Esophagus squamous epithelium (tissue), 5 donors: ENCODE results near the gene KLHL18. TPM values are rescaled to one million over a fixed set of nuclear protein-coding genes. Genes with fewer than 3 reads are reported as not detected.

Experiments
- DNase-seq: peaks from one replicate; lab custom pipeline; 2025; lab: John Stamatoyannopoulos, UW
- H3K27ac ChIP-seq, 4 donors: fragments of 200-600 bp; sonication (generic); one replicate each; pipeline ENCODE4 v1.5.1; 2016 to 2019; ENCODE audit warnings: mild to moderate bottlenecking in 1 of 4
- H3K27me3 ChIP-seq, 4 donors: fragments of 200-600 bp; sonication (generic); 1 replicate in 3 of 4; 2 replicates in 1 of 4; pipeline versions ENCODE4 v1.5.1 to v1.6.0; 2017 to 2021; ENCODE audit warnings: antibody characterized with exemption in 1 of 4
- H3K36me3 ChIP-seq, 3 donors: fragments of 200-600 bp; sonication (generic); one replicate each; pipeline ENCODE4 v1.5.1; 2016 to 2019
- H3K4me1 ChIP-seq, 3 donors: fragments of 200-600 bp; sonication (generic); one replicate each; pipeline ENCODE4 v1.5.1; 2017 to 2019
- H3K4me3 ChIP-seq, 4 donors: fragments of 200-600 bp; sonication (generic); 1 replicate in 3 of 4; 2 replicates in 1 of 4; pipeline ENCODE4 v1.5.1; 2016 to 2019; ENCODE audit warnings: mild to moderate bottlenecking in 2 of 4, moderate library complexity in 1 of 4
- H3K9me3 ChIP-seq, 3 donors: fragments of 200-600 bp; sonication (generic); one replicate each; pipeline ENCODE4 v1.5.1; 2016 to 2019
- POLR2A ChIP-seq, 4 donors: fragments of 450-650 bp; IDR thresholded peaks; one replicate each; pipeline ENCODE4 v1.6.1; 2017; ENCODE audit warnings: antibody characterized with exemption in 4 of 4, mild to moderate bottlenecking in 4 of 4, moderate library complexity in 3 of 4
- WGBS, 2 donors: methylation state at CpG; one replicate each; pipeline ENCODE4 v1.1.5; 2018; 5-methylcytosine and 5-hydroxymethylcytosine counted together
- intact Hi-C: fragments of 100-400 bp; cut with DNase I; formaldehyde crosslinking; loops from one replicate; pipeline ENCODE4 v1.15.0; 2022
- total RNA-seq, 4 donors: library from RNA; depleted of rRNA; stranded (reverse); fragments of >200 nt; gene quantifications; one replicate each; pipeline ENCODE4 v1.1.0, GENCODE V29; 2016
- TF ChIP-seq, protein P1 (sequence below), 6 experiments: fragments of 450-650 bp in 4 of 6; fragments of 200-600 bp in 2 of 6; sonication (generic) in 2 of 6; IDR thresholded peaks; one replicate each; pipeline ENCODE4 v1.5.1; 2016 to 2019; ENCODE audit warnings: antibody characterized with exemption in 6 of 6, mild to moderate bottlenecking in 4 of 6, moderate library complexity in 4 of 6
- donor health status: DM: yes; HTN: yes; CAD: no.

The KLHL18 gene
- total RNA-seq, 4 donors from 2014 or later: 12.4 to 19.5 (median 17.0) TPM

DNA sequence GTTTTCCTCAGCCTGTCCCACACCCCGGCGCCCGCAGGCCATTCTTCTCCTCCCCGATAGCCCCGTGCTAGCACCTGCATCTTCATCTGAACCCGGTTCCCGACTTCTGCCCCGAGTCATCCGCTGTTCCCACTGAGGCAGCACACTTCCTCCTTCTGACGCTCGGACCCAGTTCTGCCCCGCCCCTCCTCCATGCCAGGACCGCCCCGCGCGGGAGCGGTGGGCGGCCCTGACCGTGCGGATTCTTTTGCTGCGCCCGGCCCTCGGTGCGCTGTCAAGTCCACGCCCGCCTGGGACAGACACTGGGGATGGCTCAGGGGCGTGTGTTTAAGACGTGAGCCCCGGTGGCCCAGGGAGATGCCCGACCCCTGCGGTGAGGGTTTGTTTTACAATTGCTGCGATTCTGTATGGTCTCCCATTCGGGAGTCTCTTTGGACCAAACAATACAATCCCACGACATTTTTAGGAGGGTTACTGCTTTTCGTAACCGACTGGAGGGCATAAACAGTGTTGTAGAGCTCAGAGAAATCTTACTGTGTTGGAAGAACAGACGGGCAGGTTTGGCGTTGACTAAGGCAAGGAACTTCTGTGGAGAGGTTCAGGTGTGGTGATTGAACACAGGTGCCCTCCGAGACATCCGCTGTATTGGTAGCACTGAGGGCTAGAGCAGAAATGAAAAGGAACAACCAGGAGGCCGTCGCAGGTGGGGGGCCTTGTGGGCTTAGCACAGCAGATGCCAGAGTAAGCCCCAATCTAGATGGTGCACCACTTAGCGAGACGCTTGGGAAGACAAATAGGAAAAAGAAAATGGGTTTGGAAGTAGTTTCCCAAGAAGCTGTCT is 98.8 kb downstream of the KLHL18 start:
- Histone ChIP-seq H3K36me3 (peaks cover 0 to 23% (median 0%) of the 10 kb centered on the region in 3 donors), H3K4me1 (peaks cover 18 to 64% (median 31%) of the 10 kb centered on the region in 3 donors), H3K27ac (peak overlapping the region; percentile 94 to 99 (median 98)), H3K4me3 (peak overlapping the region; percentile 64 to 100 (median 85)), H3K9me3 (no peaks in the 10 kb centered on the region), H3K27me3 (no peaks in the 10 kb centered on the region)
- intact Hi-C loops: no loop called here
- peak; percentile 41 for DNase-seq
- TF ChIP-seq POLR2A (IDR thresholded peaks at IDR 0.05): peak in 2 of 4 donors; percentile 34 to 77
- TF ChIP-seq, protein P1, sequence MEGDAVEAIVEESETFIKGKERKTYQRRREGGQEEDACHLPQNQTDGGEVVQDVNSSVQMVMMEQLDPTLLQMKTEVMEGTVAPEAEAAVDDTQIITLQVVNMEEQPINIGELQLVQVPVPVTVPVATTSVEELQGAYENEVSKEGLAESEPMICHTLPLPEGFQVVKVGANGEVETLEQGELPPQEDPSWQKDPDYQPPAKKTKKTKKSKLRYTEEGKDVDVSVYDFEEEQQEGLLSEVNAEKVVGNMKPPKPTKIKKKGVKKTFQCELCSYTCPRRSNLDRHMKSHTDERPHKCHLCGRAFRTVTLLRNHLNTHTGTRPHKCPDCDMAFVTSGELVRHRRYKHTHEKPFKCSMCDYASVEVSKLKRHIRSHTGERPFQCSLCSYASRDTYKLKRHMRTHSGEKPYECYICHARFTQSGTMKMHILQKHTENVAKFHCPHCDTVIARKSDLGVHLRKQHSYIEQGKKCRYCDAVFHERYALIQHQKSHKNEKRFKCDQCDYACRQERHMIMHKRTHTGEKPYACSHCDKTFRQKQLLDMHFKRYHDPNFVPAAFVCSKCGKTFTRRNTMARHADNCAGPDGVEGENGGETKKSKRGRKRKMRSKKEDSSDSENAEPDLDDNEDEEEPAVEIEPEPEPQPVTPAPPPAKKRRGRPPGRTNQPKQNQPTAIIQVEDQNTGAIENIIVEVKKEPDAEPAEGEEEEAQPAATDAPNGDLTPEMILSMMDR (IDR thresholded peaks at IDR 0.05): no peak
- WGBS, 2 donors: 8 to 9% methylated on average over 14 to 18 of the region's 44 CpGs

DNA sequence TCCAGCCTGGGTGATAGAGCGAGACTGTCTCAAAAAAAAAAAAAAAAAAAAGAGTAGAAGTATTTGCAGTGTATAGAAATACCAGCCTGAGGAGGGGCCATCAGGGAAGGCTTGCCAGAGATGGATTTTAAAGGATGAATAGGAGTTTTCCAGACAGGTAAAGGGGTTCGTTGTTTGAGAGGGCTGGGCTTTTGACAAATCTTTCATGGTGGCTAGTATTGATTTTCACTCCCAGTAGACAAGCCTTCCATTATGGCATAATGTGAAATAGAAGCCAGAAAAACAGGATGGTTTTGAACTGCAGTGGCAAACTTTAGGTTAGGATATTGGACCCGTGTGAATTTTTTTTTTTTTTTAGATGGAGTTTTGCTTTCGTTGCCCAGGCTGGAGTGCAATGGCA is 101.7 kb downstream of the KLHL18 start:
- 75 to 79% methylated on average over 3 to 4 of the region's 4 CpGs for whole genome bisulfite sequencing, 2 donors
- intact Hi-C loops: no loop called here
- Histone ChIP-seq H3K27me3 (no peaks in the 10 kb centered on the region), H3K36me3 (peaks cover 0 to 45% (median 0%) of the 10 kb centered on the region in 3 donors), H3K4me1 (peaks cover 15 to 63% (median 30%) of the 10 kb centered on the region in 3 donors), H3K4me3 (no peak overlapping the region), H3K9me3 (no peaks in the 10 kb centered on the region), H3K27ac (no peak overlapping the region)
- no peak for DNase-seq
- TF ChIP-seq, protein P1 (IDR thresholded peaks at IDR 0.05): no peak
- TF ChIP-seq POLR2A (IDR thresholded peaks at IDR 0.05): no peak

DNA sequence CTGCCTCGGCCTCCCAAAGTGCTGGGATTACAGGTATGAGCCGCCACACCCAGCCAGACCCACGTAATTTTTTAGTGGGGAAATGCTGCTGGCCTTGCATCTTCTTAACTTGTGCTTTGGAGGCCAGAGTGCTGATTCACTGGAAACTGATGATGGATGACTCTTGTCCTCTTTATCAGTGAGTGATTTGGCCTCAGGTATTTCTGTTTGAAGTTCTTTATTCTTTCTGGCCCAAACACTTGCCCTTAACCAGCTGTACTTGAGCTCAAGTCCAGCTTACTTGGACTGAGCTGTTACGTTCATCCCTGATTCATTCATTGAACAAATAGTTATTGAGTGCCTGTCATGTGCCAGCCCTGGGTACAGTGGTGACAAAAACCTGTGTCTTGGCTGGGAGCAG is 102.3 kb downstream of the KLHL18 start:
- Histone ChIP-seq H3K27me3 (no peaks in the 10 kb centered on the region), H3K36me3 (peaks cover 0 to 47% (median 0%) of the 10 kb centered on the region in 3 donors), H3K4me1 (peaks cover 9 to 57% (median 24%) of the 10 kb centered on the region in 3 donors), H3K9me3 (no peaks in the 10 kb centered on the region), H3K4me3 (no peak overlapping the region), H3K27ac (peak overlapping the region in 3 of 4 donors; percentile 2 to 33 (median 2))
- DNase-seq: no peak
- intact Hi-C loops: no loop called here
- WGBS, 2 donors: 73 to 75% methylated on average over 4 of the region's 4 CpGs
- TF ChIP-seq, protein P1 (IDR thresholded peaks at IDR 0.05): no peak
- TF ChIP-seq POLR2A (IDR thresholded peaks at IDR 0.05): no peak

DNA sequence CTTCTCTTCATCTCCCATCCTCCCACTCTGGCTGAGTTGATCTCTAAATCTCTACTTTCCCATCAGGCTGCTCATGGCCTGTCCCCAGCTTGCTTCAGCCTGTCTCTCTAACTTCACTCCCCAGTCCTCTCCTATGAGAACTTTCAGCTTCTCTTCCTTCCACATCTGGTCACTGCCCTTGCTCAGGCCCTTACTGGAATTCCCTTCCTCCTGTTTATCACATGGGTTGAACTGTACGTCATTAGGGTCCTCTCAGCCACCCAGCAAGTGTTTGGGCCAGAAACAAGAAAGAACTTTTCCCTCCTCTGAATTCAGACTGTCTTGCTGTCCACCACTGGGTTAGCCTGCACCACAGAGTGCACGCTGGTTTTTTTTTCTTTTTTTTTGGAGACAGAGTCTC is 103.1 kb downstream of the KLHL18 start:
- H3K27ac ChIP-seq: peak overlapping the region in 1 of 4 donors; percentile 2
- H3K36me3 ChIP-seq: peaks cover 0 to 55% (median 0%) of the 10 kb centered on the region in 3 donors
- no peaks in the 10 kb centered on the region for H3K9me3 ChIP-seq
- WGBS, 2 donors: 63 to 70% methylated on average over 2 of the region's 2 CpGs
- H3K27me3 ChIP-seq: no peaks in the 10 kb centered on the region
- no peak for DNase-seq
- TF ChIP-seq POLR2A (IDR thresholded peaks at IDR 0.05): no peak
- TF ChIP-seq, protein P1 (IDR thresholded peaks at IDR 0.05): no peak
- no peak overlapping the region for H3K4me3 ChIP-seq
- intact Hi-C loops: no loop called here
- H3K4me1 ChIP-seq: peaks cover 5 to 54% (median 24%) of the 10 kb centered on the region in 3 donors

DNA sequence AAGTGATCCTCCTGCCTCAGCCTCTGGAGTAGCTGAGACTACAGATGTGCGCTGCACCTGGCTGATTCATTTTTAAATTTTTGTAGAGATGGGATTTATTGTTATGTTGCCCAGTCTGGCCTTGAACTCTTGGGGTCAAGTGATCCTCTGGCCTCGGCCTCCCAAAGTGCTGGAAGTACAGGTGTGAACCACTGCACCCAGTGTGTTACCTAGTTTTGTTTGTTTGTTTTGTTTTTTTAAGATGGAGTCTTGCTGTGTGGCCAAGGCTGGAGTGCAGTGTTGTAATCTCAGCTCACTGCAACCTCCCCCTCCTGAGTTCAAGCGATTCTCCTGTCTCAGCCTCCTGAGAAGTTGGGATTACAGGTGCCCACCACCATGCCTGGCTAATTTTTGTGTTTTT is 110.2 kb downstream of the KLHL18 start:
- 98 to 100% methylated on average over 2 to 3 of the region's 3 CpGs for WGBS, 2 donors
- no peak for DNase-seq
- no peaks in the 10 kb centered on the region for H3K9me3 ChIP-seq
- H3K36me3 ChIP-seq: peaks cover 0 to 50% (median 8%) of the 10 kb centered on the region in 3 donors
- peaks cover 10 to 36% (median 19%) of the 10 kb centered on the region in 3 donors for H3K4me1 ChIP-seq
- intact Hi-C loops: no loop called here
- H3K27ac ChIP-seq: no peak overlapping the region
- H3K4me3 ChIP-seq: no peak overlapping the region
- H3K27me3 ChIP-seq: no peaks in the 10 kb centered on the region
- TF ChIP-seq POLR2A (IDR thresholded peaks at IDR 0.05): no peak
- TF ChIP-seq, protein P1 (IDR thresholded peaks at IDR 0.05): no peak
